Right cardiac atrium (tissue), 5 donors: ENCODE data around the gene VAV3. TPM values are rescaled to one million over a fixed set of nuclear protein-coding genes. Genes with fewer than 3 reads are reported as not detected.
A peak's percentile ranks its signal among the peaks of the same experiment; 100 is the strongest.

Experiments used
- ATAC-seq, 2 donors: fragments of 200-7000 bp; cut with Tn5 transposase; one replicate each; pipeline versions ENCODE4 v1.8.0 to v1.9.1; 2020; ENCODE audit warnings: moderate library complexity in 2 of 2, mild to moderate bottlenecking in 1 of 2
- DNase-seq, 3 donors: peaks; one replicate each; pipeline ENCODE4 v3.0.0-alpha.2; 2020
- H3K27ac ChIP-seq: one replicate; pipeline ENCODE4 v1.5.1; 2013; ENCODE audit warnings: mild to moderate bottlenecking, low read length, control low read depth, moderate library complexity
- H3K27me3 ChIP-seq: one replicate; pipeline ENCODE4 v1.6.1; 2013; ENCODE audit not compliant: control insufficient read depth, insufficient read depth
- H3K4me1 ChIP-seq: one replicate; pipeline ENCODE4 v1.6.1; 2013; ENCODE audit warnings: low read length; ENCODE audit not compliant: control insufficient read depth, insufficient read depth
- H3K4me3 ChIP-seq: one replicate; pipeline ENCODE4 v1.5.1; 2013; ENCODE audit warnings: low read length, control low read depth
- H3K9me3 ChIP-seq: one replicate; pipeline ENCODE4 v1.6.1; 2013; ENCODE audit warnings: low read length; ENCODE audit not compliant: control insufficient read depth
- WGBS: extraction: QIAGEN DNeasy Blood & Tissue Kit; methylation state at CpG from one replicate; pipeline ENCODE4 v1.1.7; 2013; 5-methylcytosine and 5-hydroxymethylcytosine counted together
- intact Hi-C, 4 donors: fragments of 100-400 bp; cut with DNase I; formaldehyde crosslinking; loops; one replicate each; pipeline versions ENCODE4 v1.11.0 to v1.14.0; 2022 to 2023
- polyA plus RNA-seq: library from polyadenylated mRNA; stranded (reverse); fragments of 200-250 nt; gene quantifications from one replicate; pipeline ENCODE4 v1.2.3, GENCODE V29; 2013
- total RNA-seq, 4 donors: library from RNA; stranded (reverse); fragmentation: NEBNext Ultra II Directional; extraction: Animal tissue kit (Norgen Biotek cat#: 25700); gene quantifications; one replicate each; pipeline ENCODE4 v1.2.1, GENCODE V29; 2021
- donor health status: healthy with polysubstance abuse.
- donor health status: DM: no; HTN: yes; CAD: no.
- donor health status: DM: no; HTN: no; CAD: no.
- donor health status: DM: no; HTN: yes; CAD: no; lungs with severe emphysema.
- donor health status: DM: yes; HTN: yes; CAD: no.

VAV3 gene
- total and polyA plus RNA-seq, 5 donors = 0.79 to 4.0 (median 2.7) TPM

DNA sequence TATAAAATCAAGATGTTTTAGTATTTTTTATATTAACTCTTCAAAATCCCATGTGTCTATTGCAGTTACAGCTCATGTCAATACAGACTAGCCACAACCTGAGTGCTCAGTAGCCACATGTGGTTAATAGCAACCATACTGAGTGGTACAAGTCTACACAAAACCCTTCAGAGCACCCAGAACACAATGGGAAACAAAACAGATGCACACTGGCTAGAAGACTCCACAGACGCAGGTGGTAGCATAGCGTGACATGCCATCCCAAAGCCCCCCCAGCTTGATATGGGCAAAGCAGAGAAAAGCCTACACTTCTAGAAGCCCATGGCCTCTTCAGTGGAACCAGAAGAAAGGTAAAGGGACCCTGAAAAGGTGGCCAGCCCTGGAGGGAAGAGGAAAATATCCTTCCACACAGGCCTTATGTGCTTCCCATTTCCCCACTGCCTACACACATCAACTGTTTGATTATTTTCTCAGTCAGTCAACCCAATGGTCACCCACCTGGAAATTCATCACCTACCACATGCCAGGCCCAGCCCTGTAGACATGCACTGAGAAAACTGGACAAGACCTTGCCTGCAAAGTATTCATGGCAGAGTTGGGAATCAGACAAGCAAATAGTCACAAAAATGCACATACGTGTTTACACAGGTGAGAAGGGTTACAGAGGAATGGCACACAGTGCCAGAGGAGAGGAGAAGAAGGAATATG, 175.0 kb downstream of the VAV3 start:
- ATAC-seq = no peak
- 95% methylated on average over 3 of the region's 3 CpGs for WGBS
- no peak for DNase-seq
- no peak overlapping the region for H3K27ac ChIP-seq
- no peak overlapping the region for H3K4me3 ChIP-seq
- intact Hi-C loops = loop anchor here in 2 of 4 donors (10.0 kb wide), 1 partner anchor 175 kb away; the partner anchor contains the start of gene VAV3 (in 2 of the 2)
- H3K4me1 ChIP-seq = peaks cover 1% of the 10 kb centered on the region
- H3K9me3 ChIP-seq = no peaks in the 10 kb centered on the region
- H3K27me3 ChIP-seq = no peaks in the 10 kb centered on the region

DNA sequence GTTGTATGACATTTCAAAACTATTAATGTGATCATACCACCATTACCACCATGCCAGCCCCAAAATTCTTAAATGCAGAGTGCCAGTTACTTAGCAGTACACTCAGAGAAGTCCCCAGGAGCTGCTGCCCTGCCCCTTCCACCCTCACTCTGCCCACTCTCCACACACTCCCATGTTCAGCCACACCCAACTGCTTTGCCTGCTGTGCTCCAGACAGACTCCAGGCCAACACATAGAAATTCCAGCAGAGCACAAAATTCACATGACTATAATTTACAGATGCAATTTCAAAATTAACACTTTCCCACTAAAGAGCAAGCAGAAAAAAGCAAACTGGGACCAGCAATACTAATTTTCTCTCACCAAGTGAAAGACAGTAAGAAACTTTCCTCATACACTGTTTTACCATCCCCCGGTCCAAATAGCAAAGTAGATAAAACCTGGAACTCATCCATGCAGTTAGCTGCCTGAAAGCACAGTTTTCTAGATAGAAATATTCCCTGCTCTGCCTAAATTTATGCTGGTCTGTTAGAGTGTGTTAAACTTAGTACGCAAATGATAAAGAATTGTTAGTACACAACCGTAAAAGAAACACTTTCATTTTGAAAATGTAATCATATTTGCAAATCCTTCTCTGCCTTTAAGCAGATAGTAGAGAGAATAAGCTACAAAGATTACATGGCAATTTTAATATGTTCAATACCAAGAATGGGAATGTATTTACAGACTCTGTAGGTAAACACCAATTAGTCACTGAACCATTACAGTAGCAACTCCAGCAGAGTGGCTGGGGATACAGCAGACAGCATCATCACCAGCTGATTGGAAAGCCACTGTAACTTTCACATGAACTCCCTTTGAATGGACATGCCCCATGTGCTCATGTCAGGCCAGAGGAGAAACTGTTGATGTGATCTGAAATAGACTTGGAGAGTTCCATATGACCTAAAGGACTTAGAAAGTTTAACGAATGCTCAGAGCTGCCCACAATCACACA, 176.5 kb downstream of the VAV3 start:
- WGBS = 33% methylated on average over 4 of the region's 4 CpGs
- Histone ChIP-seq H3K27ac (no peak overlapping the region), H3K9me3 (no peaks in the 10 kb centered on the region), H3K4me1 (peaks cover 1% of the 10 kb centered on the region), H3K4me3 (peak overlapping the region; percentile 18), H3K27me3 (no peaks in the 10 kb centered on the region)
- ATAC-seq (peak; percentile 52 to 71), DNase-seq (peak in 1 of 3 donors; percentile 43)
- intact Hi-C loops = loop anchor here in 2 of 4 donors (10.0 kb wide), 1 partner anchor 176 kb away; the partner anchor contains the start of gene VAV3 (in 2 of the 2)

DNA sequence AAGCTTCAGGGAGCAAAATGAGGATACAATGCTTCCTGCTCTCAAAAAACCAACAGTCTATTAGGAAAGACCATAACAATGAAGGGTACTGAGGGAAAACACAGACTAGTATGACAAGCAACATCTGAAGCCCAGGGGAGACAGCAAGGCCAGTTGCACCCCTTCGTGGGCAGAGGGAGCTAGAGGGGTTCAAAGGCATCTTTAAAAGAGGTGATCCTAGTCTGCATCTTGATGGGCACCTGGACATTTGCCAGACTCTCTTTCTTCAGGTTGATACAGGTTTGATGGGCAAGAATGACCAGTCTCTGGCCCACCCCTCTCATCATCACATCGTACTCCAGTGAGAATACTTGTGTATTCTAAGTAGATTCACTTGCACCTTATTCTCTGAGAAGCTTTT, 177.7 kb downstream of the VAV3 start:
- no peak overlapping the region for H3K4me3 ChIP-seq
- H3K27ac ChIP-seq = no peak overlapping the region
- intact Hi-C loops = loop anchor here in 2 of 4 donors (10.0 kb wide), 1 partner anchor 178 kb away; the partner anchor contains the start of gene VAV3 (in 2 of the 2)
- H3K4me1 ChIP-seq = peaks cover 1% of the 10 kb centered on the region
- H3K9me3 ChIP-seq = no peaks in the 10 kb centered on the region
- 83% methylated on average over 2 of the region's 2 CpGs for WGBS
- ATAC-seq = no peak
- H3K27me3 ChIP-seq = no peaks in the 10 kb centered on the region
- DNase-seq = no peak

DNA sequence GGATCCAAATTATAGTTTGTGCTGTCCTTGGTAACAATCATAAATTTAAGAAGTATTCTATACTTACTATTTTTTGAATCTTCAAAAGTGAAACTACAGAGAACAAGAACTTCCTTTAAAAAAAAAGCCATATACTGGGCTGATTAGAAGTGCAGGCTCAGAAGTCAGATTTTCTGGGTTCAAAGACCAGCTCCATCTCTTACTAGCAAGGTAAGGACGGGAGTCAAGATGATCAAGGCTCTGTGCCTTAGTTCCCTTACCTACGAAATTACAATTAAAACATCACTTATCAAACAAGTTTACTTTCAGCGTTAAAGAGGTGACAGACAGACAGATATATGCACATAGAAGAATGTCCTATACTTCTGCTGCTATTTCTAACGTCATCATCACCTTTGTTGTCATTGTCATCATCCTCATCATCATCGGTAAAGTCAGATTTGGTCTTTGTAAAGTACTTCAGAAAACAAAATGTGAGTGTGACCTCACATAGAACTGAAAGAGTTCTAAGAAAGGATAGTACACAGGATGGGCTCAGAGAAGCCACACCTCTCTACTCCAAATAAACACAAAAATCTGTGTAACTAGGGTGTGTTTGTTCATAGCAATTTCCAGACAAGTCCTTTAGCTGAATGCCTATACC, 178.7 kb downstream of the VAV3 start:
- H3K4me3 ChIP-seq = no peak overlapping the region
- 65% methylated on average over 5 of the region's 5 CpGs for WGBS
- no peak for DNase-seq
- H3K27ac ChIP-seq = no peak overlapping the region
- no peaks in the 10 kb centered on the region for H3K27me3 ChIP-seq
- H3K9me3 ChIP-seq = no peaks in the 10 kb centered on the region
- peaks cover 1% of the 10 kb centered on the region for H3K4me1 ChIP-seq
- intact Hi-C loops = loop anchor here in 2 of 4 donors (10.0 kb wide), 1 partner anchor 178 kb away; the partner anchor contains the start of gene VAV3 (in 2 of the 2)
- ATAC-seq = no peak

DNA sequence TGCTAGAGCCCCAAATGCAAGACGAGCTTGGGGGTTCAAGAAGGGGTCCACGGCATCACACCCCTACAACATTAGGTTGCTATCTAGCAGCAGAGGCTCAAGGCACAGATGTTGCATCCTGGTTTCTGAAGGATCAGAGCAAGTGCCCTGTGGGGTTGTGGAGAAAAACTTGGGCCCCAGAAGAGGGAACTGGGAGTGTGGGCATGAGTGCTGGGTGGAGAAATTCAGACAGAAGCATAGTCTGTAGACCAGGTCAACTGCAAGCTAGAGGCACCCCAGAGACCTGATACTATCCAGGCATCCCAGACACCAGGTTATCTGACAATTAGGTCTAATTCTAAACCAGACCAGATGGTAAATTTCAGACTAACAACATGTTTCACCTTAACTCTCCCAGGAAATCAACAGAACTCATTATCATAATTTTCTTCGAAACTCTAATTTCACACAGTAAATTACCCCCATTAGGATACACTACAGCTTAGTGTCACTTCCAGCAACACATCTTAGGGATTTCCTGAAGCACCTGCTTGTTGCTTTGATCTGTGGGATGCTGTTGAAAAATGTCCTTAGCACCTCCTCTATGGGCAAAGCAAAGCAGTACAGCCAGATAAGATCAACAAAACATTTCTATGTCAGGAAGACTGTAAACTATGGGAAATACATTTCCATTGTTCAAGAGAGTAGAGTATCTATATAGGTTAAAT, 179.3 kb downstream of the VAV3 start:
- H3K4me3 ChIP-seq = no peak overlapping the region
- H3K27ac ChIP-seq = no peak overlapping the region
- WGBS = 92% methylated on average over 3 of the region's 3 CpGs
- intact Hi-C loops = loop anchor here in 2 of 4 donors (10.0 kb wide), 1 partner anchor 179 kb away; the partner anchor contains the start of gene VAV3 (in 2 of the 2)
- DNase-seq (no peak), ATAC-seq (no peak)
- H3K27me3 ChIP-seq = no peaks in the 10 kb centered on the region
- H3K9me3 ChIP-seq = no peaks in the 10 kb centered on the region
- peaks cover 1% of the 10 kb centered on the region for H3K4me1 ChIP-seq

DNA sequence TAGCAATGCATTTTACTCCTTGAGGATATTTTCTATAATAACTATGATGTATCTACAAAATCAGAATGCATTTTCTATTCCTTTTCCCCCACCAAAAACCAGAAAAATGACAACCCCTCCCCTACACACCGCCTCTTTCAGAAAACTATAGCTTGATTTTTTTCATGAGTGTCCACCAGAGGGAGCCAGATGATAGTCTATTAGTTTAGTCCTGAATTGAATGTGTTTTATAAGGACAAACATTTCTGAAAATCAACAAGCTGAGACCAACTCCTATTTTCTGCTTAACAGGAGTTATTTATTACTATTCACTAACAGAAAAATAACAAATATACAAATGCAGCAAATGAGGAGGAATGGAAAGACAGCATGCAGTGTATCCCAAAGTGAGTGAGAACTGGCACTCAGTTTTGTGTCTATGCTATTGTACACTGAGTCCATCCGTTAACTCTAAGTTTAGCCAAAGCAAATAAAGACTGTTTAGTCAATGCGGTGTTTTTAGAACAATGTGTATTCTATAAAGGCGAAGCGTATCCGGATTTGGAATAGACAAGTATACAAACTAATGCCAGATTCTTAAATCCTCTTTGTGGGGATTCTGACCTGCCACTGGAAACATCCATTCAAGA, 182.6 kb downstream of the VAV3 start:
- H3K4me3 ChIP-seq = no peak overlapping the region
- ATAC-seq (peak; percentile 73 to 86), DNase-seq (no peak)
- intact Hi-C loops = loop anchor here (2.0 to 10.0 kb wide), 3 partner anchors 182 to 345 kb away; partner anchors contain the start of gene VAV3 (in 2 of the 4)
- peaks cover under 1% of the 10 kb centered on the region for H3K4me1 ChIP-seq
- no peak overlapping the region for H3K27ac ChIP-seq
- 20% methylated on average over 6 of the region's 6 CpGs for WGBS
- H3K27me3 ChIP-seq = no peaks in the 10 kb centered on the region
- H3K9me3 ChIP-seq = no peaks in the 10 kb centered on the region

DNA sequence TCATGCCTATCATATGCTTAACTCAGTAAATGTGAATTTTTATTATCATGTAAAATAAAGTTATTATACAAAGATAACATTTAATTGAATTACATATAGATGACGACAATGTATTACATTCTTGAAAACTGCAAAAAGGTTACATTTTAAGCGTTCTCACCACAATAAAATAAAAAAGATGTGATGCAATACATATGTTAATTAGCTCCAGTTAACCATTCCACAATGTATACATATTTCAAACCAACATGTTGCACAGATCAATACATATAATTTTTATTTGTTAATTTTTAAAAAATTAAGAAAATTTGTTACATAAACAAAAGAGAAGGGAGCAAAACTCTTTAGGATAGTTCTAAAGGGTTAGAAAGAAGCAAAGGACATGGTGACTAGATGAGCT, 183.7 kb downstream of the VAV3 start:
- 83% methylated on average over 2 of the region's 2 CpGs for WGBS
- Histone ChIP-seq H3K9me3 (no peaks in the 10 kb centered on the region), H3K4me1 (no peaks in the 10 kb centered on the region), H3K4me3 (no peak overlapping the region), H3K27ac (no peak overlapping the region), H3K27me3 (no peaks in the 10 kb centered on the region)
- intact Hi-C loops = loop anchor here in 3 of 4 donors (5.0 to 10.0 kb wide), 2 partner anchors 184 to 346 kb away; partner anchors contain the start of gene VAV3 (in 2 of the 3)
- ATAC-seq = no peak
- no peak for DNase-seq

DNA sequence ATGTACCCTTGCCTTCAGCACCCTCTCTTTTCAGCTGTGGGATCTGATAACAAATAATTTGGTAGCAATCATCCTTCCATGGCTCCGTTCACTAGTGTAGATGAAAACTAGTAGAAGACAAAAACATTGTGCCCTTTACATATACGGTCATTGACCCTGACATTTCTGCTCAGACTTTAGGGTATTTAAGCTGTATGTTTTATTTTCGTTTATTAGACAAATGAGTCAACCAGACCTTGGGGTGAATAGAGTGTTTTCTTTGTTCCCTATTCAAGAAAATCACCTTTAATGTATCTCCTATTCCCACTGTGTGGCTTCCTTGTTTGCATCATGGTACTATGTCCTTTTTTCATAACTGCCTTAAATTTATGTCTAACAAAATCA, 187.3 kb downstream of the VAV3 start:
- 88% methylated on average over 3 of the region's 3 CpGs for WGBS
- no peak for DNase-seq
- no peaks in the 10 kb centered on the region for H3K27me3 ChIP-seq
- no peaks in the 10 kb centered on the region for H3K9me3 ChIP-seq
- no peak overlapping the region for H3K27ac ChIP-seq
- no peaks in the 10 kb centered on the region for H3K4me1 ChIP-seq
- ATAC-seq = no peak
- no peak overlapping the region for H3K4me3 ChIP-seq
- intact Hi-C loops = no loop called here

DNA sequence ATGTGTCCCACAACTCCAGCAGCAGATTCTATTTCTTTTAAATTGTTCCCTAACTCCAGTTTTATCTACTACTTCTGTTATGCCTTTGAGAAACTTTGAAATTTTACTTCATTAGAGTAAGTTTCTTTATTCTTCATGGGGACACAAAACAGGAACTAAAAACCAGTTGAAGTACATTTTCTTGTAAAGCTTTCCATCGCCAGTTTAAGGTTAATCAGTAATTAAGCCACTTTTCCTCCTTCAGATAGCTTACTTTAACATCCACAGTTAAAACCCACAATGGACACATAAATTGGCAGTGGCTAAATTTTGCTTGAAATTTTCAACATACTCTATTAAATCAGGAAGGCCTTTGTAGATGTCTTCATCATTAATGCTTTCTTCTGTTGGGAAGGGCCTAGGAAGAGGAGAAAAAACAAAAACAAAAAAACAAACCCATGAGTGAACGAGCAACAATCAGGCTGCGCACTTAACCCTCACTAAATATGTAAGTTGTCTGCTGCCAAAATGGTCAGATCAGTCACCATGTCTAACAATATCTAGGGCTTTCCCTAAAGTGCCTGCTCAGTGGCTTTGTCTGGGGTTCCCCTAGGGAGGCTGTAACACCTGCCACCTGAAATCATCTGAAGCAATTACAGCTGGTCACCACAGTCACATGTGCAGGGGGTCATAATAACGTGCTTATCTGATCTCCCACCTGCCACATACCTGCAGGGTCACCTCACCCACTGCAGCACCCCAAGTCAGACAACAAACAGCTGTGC, 187.9 kb downstream of the VAV3 start:
- 78% methylated on average over 4 of the region's 4 CpGs for WGBS
- Histone ChIP-seq H3K4me3 (no peak overlapping the region), H3K9me3 (no peaks in the 10 kb centered on the region), H3K4me1 (no peaks in the 10 kb centered on the region), H3K27me3 (no peaks in the 10 kb centered on the region), H3K27ac (no peak overlapping the region)
- no peak for ATAC-seq
- DNase-seq = no peak
- intact Hi-C loops = no loop called here
